IPS DF 4.7 (cell line): Measurements from ENCODE around the gene ACTMAP.
A peak's percentile ranks its signal among the peaks of the same experiment; 100 is the strongest.
"Not testable (repeated sequence)": the region's sequence is repeated elsewhere in the genome, so short reads cannot be mapped to it uniquely, and the experiment has no call there.

Experiments
- DNase-seq: peaks from one replicate; pipeline ENCODE4 v3.0.0-alpha.2; 2013; ENCODE audit warnings: low spot score; ENCODE audit errors: extremely low read depth

The ACTMAP gene

DNA sequence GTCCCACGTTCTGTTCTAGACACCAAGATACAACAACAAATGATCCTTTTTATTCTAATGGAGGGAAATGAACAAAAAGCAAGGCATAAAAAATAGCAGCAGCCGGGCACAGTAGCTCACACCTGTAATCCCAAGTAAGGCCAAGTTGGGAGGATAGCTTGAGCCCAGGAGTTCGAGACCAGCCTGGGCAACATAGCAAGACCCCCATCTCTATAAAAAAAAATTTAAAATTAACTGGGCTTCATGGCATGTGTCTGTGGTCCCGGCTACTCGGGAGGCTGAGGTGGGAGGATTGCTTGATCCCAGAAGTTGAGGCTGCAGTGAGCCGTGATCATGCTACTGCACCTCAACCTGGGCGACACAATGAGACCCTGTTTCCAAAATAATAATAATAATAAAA is 26.1 kb upstream of the ACTMAP start:
- no peak for DNase-seq

DNA sequence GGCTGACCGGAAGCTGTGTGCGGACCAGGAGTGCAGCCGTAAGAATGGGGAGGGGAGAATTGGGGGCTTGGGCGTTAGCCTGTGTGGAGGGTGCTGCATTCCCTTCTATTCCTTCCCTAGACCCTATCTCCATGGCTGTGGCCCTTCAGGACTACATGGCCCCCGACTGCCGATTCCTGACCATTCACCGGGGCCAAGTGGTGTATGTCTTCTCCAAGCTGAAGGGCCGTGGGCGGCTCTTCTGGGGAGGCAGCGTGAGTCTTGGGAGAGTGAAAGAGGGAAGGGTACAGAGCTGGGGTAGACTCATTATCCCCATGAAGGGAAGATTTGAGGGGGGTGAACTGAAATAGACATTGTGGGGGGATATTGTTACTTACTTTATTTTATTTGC is 25.4 kb upstream of the ACTMAP start:
- no peak for DNase-seq

- no peak for DNase-seq
Measured at GRCh38 chr19:40774916-40775631, 24.8 kb upstream of the ACTMAP start, which contains the start of gene MIA. Gene MIA (plus strand): TSS chr19:40775521. CDS start chr19:40775543, 22 bp downstream.

- DNase-seq, result not testable (repeated sequence)
Measured at GRCh38 chr19:40771101-40771862, 21.0 kb upstream of the ACTMAP start.

GRCh38 chr19:40768869-40769268 is 18.6 kb upstream of the ACTMAP start:
- no peak for DNase-seq

GRCh38 chr19:40766385-40766784 is 16.1 kb upstream of the ACTMAP start:
- DNase-seq, result not testable (repeated sequence)

GRCh38 chr19:40763963-40764362 is 13.7 kb upstream of the ACTMAP start:
- no peak for DNase-seq

- DNase-seq, result no peak
Measured at GRCh38 chr19:40763526-40763925, 13.2 kb upstream of the ACTMAP start.

- DNase-seq, result no peak
Measured at GRCh38 chr19:40762754-40763470, 12.6 kb upstream of the ACTMAP start.

GRCh38 chr19:40759352-40759751 is 9.1 kb upstream of the ACTMAP start:
- no peak for DNase-seq

- DNase-seq, result no peak
Measured at GRCh38 chr19:40758491-40758890, 8.2 kb upstream of the ACTMAP start.

DNA sequence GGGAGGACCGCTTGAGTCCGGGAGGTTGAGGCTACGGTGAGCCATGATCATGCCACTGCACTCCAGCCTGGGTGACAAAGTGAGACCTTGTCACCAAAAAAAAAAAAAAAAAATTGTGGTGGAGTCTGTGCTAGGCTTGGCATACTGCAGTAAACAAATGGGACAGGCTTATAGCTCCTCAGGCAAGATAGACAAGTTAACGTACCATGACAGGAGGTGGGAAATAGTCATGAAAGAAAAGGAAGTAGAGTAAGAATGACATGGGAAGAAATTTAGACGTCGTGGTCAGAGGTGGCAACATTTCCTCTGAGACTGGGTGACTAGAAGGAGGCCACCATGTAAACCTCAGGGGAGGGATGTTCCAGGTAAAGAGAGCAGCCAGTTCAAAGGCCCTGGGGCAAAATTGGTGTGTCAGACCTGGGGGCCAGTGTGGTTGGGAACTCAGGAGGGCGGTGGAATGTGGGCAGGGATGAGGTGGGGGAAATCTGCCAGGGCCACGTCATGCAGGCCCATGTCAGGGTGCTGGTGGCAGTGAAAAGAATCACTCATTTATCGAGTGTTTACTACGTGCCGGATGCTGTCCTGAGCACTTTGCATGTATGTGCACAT is 6.3 kb upstream of the ACTMAP start:
- no peak for DNase-seq

DNA sequence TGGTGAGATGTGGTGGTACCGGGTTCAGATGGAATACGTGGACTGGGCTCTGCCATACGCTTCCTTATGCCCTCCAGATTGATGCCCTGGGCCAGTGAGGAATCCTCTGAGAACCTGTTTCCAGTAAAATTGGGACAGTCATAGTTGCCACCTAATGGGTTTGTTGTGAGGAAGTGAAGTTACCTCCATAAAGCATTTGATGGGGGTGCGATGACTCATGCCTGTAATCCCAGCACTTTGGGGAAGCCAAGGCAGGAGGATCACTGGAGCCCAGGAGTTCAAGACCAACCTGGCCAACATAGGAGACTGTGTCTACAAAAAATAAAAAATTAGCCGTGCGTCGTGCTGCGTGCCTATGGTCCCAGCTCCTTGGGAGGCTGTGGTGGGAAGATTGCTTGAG is 5.5 kb upstream of the ACTMAP start:
- DNase-seq, result no peak

DNA sequence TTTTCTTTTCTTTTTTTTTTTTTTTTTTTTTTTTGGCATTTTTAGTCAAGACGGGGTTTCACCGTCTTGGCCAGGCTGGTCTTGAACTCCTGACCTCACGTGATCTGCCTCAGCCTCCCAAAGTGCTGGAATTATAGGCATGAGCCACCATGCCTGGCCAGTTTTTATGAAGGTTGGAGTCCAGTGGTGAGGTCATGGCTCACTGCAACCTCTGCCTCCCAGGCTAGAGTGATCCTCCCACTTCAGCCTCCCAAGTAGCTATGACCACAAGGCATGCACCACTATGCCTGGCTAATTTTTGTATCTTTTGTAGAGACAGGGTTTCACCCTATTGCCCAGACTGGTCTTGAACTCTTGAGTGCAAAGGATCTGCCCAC is 5.0 kb upstream of the ACTMAP start:
- no peak for DNase-seq

GRCh38 chr19:40754611-40755247 is 4.5 kb upstream of the ACTMAP start:
- no peak for DNase-seq

DNA sequence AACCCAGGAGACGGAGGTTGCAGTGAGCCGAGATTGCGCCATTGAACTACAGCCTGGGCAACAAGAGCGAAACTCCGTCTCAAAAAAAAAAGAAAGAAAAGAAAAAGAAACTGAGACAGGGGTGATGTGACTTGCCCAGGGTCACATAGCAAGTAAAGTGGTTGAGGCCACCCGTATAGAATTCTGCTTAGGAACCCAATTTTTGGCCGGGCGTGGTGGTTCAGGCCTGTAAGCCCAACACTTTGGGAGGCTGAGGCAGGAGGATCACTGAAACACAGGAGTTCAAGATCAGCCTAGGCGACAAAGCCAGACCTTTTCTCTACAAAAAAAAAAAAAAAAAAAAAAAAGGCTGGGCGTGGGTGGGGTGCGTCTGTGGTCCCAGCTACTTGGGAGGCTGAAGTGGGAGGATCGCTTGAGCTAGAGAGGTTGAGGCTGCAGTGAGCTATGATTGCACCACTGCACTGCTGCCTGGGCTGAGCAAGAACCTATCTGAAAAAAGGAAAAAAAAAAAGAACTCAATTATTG is 2.0 kb upstream of the ACTMAP start:
- no peak for DNase-seq

DNA sequence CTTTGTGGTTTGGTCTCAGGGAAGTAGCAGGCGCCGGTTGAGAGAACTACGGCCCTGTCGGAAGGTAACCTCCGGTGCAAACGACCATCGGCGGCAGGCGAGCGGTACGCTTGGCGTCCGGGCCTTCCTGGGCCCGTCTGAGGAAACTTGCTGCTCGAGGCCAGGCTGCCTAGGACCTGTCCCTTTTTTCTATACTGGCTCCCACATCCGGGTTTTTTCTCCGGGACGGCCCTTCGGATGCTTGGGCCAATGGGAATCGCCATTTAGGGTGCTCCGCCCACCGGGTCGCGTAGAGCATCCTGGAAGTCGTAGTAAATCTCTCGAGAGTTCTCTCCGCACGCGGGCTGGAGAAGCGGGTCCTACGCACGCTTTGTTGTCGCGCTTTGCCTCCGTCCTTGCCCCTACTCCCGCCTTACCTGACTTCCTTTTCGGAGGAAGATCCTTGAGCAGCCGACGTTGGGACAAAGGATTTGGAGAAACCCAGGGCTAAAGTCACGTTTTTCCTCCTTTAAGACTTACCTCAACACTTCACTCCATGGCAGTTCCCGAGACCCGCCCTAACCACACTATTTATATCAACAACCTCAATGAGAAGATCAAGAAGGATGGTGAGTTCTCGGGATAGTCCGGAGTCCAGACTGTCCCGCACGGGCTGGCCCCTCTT is 729 bp upstream of the ACTMAP start, which contains the start of gene SNRPA:
TSS of gene SNRPA (plus strand) at position 330 of the 664 bp plus-strand sequence. CDS start at position 536, 206 bp downstream.
- peak; percentile 94 for DNase-seq

DNA sequence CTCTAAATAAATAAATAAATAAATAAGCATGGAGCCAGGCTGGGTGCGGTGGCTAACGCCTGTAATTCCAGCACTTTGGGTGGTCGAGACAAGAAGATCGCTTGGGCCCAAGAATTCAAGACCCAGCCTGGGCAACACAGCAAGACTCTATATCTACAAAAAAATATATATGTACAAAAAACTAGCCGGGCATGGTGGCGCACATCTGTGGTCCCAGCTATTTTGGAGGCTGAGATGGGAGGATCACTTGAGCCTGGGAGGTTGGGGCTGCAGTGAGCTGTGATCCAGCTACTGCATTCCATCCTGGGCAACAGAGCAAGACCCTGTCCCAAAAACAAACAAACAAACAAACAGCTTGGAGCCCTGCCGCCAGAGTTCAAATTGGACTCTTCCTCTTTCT is 2.7 kb downstream of the ACTMAP start:
- no peak for DNase-seq

GRCh38 chr19:40745402-40745780 is 4.9 kb downstream of the ACTMAP start:
- DNase-seq, result no peak
